ENCODE data around the gene ST6GALNAC3. TPM values are rescaled to one million over a fixed set of nuclear protein-coding genes. Genes with fewer than 3 reads are reported as not detected.
"Not testable (repeated sequence)": the region's sequence is repeated elsewhere in the genome, so short reads cannot be mapped to it uniquely, and the experiment has no call there.

ST6GALNAC3 gene
- 10 to 100 TPM; 12.9 to 18.9 TPM for total RNA-seq
- long read RNA-seq, donor 1, partial matches to known transcripts = 2 of 11 reads
- long read RNA-seq, donor 1, other reads (novel, unspliced or antisense) = 9 of 11 reads
- long read RNA-seq, donor 2, partial matches to known transcripts = 0 of 6 reads
- long read RNA-seq, donor 2, other reads (novel, unspliced or antisense) = 6 of 6 reads

DNA sequence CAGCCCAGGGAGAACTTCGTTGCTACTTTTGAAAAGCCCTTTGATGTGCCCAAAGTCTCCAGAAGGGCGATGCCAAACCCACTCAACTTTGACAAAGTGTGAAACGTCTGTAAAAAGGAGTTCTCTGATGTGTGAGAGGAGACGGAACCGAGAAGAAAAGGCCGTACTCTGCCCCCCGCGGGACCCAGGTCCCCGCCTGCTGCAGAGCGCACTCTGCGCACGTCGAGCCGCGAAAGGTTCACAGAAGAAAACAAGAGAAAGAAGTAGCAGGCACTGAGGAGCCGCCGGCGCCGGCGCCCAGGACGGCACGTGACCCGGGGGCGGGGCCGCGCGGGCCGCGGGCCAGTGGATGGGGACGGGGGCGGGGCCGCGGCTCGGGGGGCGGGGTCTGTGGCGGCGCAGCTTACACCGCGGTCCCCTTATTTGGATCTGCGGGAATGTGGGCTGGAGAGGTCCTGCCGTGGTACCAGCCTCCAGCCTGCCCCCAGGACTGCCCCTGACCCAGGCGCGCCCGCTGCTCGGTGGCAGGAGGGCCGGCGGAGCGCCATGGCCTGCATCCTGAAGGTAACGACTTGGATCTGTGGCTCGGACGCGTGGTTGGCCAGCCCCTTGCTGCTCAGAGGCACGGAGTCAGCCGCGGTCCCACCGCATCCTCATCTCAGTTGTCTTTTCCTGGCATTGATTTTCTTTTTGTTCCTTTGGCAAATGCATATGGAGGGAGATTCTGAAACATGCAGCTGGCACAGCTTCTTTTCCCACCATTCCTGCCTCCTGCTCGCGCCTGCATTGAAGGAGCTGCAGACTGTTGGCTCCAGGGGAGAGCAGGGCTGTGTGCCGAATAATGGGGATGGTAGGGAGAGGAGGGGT is at the start of gene ST6GALNAC3:
ST6GALNAC3 (plus strand) TSS at position 426 of the 867 bp plus-strand sequence.
- intact Hi-C loops (cut with DNase I) = no loop called here
- peak; percentile 91 for DNase-seq (ENCODE audit: low spot score)

- DNase-seq (ENCODE audit: low spot score) = no peak
- intact Hi-C loops (cut with DNase I) = no loop called here
Measured at GRCh38 chr1:76027341-76027740, 47.2 kb upstream of the ST6GALNAC3 start.

DNA sequence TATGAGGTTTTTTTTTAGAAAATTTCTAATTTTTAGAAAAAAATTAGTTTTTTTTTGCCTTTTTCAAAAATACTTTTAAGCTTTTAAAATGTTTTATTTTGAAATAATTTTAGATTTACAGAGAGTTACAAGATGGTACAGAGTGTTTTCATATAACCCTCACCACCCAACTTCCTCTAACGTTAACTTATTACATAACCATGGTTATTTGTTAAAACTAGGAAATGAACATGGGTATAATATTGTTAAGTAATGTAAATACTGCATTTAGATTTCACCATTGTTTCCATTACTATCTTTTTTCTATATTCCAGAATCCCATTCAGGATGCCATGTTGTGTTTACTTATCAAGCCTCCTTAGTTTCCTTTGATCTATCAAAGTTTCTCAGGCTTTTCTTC is 45.2 kb upstream of the ST6GALNAC3 start:
- intact Hi-C loops (cut with DNase I) = no loop called here
- no peak for DNase-seq (ENCODE audit: low spot score)

DNA sequence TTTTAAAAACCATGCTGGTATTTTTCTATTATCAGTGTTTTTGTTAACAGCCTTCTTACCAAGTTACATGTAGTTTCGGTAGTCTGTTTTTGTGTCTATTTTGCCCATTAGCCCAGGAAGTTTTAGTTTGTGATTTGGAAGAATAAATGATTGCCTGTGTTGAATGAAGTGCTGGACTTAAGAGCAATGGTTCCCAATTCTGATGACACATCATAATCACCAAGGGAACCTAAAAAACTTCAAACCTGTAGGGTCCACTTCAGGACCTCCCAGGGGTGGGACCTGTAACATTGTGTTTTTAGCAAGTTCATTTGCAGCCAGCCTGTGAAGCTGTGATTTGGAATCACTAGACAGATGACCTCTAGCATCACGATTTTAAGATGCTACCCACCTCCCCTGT is 43.0 kb upstream of the ST6GALNAC3 start:
- DNase-seq (ENCODE audit: low spot score) = no peak
- intact Hi-C loops (cut with DNase I) = no loop called here

DNA sequence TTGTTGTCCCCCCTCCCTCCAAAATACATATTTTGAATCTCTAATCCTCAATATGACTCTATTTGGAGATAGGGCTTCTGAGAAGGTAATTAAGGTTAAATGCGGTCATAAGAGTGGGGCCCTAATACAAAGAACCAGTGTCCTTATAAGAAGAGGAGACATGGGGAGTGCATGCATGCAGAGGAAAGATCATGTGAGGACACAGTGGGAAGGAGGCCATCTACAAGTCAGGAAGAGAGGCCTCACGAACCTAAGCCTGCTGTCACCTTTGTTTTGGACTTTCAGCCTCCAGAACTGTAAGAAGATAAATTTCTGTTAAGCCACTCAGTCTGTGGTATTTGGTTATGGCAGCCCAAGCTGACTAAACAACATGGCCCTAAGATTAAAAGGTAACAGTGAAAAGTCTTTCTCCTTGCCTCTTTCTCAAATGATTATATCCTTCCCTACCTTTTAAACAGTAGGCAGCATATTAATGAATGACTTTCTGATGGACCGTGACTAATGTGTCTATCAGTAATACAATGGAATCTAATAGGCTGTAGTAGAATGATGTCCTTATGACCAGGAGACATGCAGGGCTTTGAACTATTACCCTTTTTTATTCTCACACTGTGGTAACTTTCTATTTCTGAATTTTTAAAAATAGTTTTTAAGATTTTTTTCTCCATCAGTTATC is 40.6 kb upstream of the ST6GALNAC3 start:
- DNase-seq (ENCODE audit: low spot score) = no peak
- intact Hi-C loops (cut with DNase I) = no loop called here

DNA sequence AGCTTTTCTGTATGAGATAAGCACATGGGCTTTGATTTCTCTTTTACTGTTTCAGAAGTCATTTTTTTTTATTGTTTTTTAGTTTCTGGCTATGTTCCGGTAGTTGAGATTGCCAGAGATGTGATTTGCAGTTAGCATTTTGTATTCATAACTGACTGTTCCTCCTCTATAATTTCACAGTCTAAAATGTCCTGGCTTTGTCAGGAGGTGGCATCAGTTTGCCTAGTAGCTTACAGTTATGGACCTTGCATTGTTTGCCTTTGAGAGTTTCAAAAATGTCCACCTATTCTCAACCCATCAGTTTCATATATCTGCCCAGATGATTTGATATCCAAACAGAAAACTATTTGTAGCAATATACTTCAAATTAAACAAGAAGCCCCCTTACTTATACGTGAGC is 39.5 kb upstream of the ST6GALNAC3 start:
- no peak for DNase-seq (ENCODE audit: low spot score)
- intact Hi-C loops (cut with DNase I) = no loop called here

DNA sequence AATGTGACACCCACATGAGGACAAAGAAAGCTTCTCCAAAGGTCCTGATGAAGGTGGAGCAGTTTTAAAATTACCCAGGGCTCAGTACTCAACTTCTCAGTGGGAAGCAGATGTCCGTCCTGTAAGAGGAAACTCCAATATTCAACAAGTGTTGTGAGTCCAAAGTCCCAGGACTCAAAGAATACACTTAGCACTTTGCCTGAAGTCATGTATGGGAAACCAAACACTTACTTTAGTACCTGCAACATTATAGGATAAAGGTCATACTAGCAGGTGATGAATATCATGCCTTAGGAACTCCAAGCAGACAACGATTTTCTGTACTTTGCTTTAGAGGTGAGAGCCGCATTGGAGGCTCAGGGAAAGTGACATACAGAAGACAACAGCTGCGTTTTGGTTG is 37.2 kb upstream of the ST6GALNAC3 start:
- intact Hi-C loops (cut with DNase I) = no loop called here
- DNase-seq (ENCODE audit: low spot score) = no peak

DNA sequence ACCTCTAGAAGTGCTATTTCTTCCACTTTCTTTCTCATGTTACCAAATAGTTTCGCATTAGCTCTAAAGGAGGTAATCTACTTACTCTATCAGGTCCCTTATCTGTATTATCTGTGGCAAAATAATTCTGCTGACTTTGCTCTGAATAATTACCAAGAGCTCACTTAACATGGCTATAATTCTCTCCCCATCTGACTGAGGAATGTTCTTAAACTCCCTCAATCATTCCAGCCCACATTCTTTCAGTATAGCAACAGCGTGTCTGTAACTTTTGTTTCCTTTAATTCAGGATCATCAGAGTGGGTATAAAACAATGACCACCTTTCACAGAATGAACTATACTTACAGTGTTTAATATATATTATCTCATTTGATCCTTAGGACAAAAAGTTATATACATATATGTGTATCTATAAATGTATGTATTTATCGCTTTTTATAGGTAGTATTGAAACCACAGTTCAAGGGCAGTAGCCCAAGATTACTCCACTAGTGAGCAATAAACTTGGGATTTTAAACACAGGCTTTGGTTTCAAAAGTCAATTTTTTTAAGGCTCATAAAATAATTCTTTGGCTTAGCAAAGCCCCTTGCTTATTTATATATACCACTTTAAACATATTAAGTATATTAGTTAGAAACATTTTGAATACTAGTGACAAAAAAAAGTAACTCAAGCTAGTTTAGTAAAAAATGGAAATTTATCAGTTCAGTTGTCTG is 36.1 kb upstream of the ST6GALNAC3 start:
- intact Hi-C loops (cut with DNase I) = no loop called here
- no peak for DNase-seq (ENCODE audit: low spot score)

DNA sequence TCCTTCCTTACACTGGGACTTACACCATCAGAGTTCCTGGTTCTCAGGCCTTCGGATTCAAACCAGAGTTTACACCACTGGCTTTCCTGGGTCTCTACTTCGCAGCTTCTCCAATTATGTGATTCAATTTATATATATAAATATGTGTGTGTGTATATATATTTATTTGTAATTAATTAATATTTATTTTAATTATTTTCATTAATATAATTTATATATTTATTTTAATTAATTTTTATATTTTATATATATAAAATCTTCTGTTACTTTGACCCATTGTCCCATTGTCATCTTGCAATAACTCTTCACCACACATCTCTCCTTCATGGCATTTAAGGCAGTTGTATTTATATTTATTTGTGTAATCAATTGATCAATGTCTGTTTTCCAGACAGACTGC is 28.4 kb upstream of the ST6GALNAC3 start:
- intact Hi-C loops (cut with DNase I) = no loop called here
- no peak for DNase-seq (ENCODE audit: low spot score)

DNA sequence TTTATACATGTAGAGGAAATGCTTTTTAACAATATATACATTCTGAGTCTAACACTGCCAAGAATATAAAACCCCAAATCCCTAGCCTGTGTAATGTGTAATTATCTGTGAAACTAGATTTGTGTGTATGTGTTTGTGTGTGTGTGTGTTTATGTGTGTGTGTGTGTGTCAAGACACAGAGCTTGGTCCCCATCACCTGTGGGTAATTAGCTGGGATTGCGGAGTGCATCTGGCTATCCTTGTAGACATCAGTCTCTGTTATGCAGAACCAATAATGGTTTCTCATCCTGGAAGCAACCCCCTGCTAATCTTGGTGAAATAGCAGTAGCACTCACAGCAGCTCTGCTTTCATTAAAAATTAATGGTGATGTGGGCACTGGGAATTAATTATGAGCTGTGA is 26.3 kb upstream of the ST6GALNAC3 start:
- DNase-seq (ENCODE audit: low spot score) = no peak
- intact Hi-C loops (cut with DNase I) = no loop called here

DNA sequence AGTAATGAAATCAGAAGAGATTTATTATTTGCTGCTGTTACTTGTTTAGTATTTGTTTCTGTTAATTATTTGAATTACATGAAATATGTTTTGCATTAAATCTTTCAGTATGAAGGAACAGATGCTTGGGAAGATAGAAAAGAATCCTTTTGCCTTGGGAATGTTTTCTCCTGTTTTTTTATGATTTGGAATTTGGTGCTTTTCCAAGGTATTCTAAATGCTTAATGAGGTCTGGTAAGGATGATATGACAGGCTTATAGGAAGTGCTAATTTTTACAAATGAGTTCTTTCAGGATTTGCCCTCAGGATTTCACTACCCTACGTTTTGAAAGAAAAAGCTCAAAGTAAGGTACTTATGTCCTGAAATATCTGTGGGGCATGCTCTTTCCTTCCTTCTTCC is 25.6 kb upstream of the ST6GALNAC3 start:
- intact Hi-C loops (cut with DNase I) = no loop called here
- no peak for DNase-seq (ENCODE audit: low spot score)

DNA sequence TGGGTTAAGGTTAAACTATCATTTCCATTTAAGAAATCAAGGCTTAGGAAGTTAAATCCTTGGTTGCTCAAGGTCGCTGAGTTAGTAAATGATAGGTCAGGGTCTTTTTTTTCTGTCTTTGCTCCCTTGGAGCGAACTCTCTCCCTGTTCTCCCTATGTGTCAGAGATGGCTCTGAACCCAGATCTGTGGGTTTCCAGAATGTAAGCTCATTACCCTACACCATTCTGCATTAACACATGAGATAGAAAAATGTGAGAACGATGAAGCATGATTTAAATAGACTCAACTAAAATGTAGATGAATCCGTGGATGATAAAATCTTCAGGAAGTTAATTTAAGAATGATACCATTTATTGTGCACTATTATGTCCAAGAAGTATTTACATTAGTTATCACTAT is 25.0 kb upstream of the ST6GALNAC3 start:
- intact Hi-C loops (cut with DNase I) = no loop called here
- DNase-seq (ENCODE audit: low spot score) = no peak

DNA sequence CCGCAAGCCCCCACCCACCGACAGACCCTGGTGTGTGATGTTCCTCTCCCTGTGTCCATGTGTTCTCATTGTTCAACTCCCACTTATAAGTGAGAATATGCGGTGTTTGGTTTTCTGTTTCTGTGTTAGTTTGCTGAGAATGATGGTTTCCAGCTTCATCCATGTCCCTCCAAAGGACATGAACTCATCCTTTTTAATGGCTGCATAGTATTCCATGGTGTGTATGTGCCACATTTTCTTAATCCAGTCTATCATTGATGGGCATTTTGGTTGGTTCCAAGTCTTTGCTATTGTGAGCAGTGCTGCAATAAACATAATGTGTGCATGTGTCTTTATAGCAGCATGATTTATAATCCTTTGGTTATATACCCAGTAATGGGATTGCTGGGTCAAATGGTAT is 24.5 kb upstream of the ST6GALNAC3 start:
- intact Hi-C loops (cut with DNase I); DNase-seq (ENCODE audit: low spot score): not testable (repeated sequence)

- intact Hi-C loops (cut with DNase I) = no loop called here
Measured at GRCh38 chr1:76053021-76053420, 21.5 kb upstream of the ST6GALNAC3 start.

GRCh38 chr1:76054359-76054758 is 20.2 kb upstream of the ST6GALNAC3 start:
- intact Hi-C loops (cut with DNase I) = no loop called here
- no peak for DNase-seq (ENCODE audit: low spot score)

More at GRCh38 chr1:76053021-76053420, 21.5 kb upstream of the ST6GALNAC3 start:
- no peak for DNase-seq (ENCODE audit: low spot score)

DNA sequence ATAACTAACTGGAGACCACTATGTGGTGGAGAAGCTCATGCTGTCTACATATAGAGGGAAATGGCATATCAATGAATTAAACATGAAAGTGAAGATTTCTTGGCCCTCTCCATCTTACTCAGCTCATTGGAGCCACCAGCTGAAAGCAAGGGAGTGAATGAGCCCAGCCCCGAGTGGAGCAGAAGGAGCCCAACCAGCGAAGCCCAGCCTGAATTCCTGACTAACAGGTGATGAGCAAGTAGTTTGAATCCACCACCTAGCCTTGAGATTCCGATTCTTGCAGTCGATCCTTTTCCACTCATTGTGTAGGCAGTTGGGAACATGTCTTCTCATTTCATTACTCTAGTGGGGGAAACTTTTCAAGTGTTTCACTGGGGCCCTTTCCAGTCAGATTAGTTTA is 18.6 kb upstream of the ST6GALNAC3 start:
- DNase-seq (ENCODE audit: low spot score) = no peak
- intact Hi-C loops (cut with DNase I) = no loop called here

DNA sequence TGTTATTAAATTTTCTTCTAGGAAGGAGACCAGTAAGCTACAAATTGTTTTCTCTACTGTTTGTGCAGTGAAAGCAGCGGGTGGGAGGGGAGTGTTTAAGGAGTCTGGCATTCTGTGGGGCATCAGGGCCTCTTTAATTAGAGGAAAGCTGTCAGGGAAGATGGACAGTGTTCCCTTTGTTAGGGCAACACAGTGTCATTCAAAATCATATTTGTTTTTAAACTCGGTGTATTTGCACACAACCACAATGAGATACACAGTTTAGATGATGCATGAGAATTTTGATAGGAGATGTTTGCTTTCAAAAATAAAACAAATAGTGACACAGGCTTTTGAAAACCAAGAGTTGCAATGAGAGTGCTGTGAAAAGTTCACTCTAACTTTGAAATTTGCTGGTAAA is 15.1 kb upstream of the ST6GALNAC3 start:
- intact Hi-C loops (cut with DNase I) = no loop called here
- DNase-seq (ENCODE audit: low spot score) = no peak

- intact Hi-C loops (cut with DNase I) = no loop called here
- DNase-seq (ENCODE audit: low spot score) = no peak
Measured at GRCh38 chr1:76065270-76065669, 9.3 kb upstream of the ST6GALNAC3 start.

GRCh38 chr1:76066394-76066793 is 8.2 kb upstream of the ST6GALNAC3 start:
- no peak for DNase-seq (ENCODE audit: low spot score)
- intact Hi-C loops (cut with DNase I) = no loop called here

DNA sequence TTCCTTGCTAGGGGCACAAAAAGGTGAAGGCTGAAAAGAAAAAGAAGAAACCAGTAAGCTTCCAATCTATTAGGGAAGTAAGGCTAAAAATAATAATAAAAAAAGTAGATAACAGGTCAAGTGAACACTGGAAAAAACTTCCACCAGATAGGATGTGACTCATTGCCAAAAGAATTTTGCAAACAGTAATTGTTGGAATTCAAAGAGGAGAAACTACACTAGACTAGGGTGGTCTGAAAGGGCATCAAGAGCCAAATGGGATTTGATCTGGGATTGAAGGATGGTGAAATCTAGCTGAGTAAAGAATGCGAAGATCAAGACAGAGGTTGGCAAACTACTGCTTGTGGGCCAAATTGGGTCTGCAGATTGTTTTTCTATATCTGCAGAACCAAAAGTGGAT is 6.0 kb upstream of the ST6GALNAC3 start:
- intact Hi-C loops (cut with DNase I) = no loop called here
- no peak for DNase-seq (ENCODE audit: low spot score)
